Esophagus squamous epithelium (tissue), 5 donors: ENCODE measurements around the gene BBS12. TPM values are rescaled to one million over a fixed set of nuclear protein-coding genes. Genes with fewer than 3 reads are reported as not detected.

Experiments used
- DNase-seq: peaks from one replicate; lab custom pipeline; 2025; lab: John Stamatoyannopoulos, UW
- H3K27ac ChIP-seq, 4 donors: fragments of 200-600 bp; sonication (generic); one replicate each; pipeline ENCODE4 v1.5.1; 2016 to 2019; ENCODE audit warnings: mild to moderate bottlenecking in 1 of 4
- H3K27me3 ChIP-seq, 4 donors: fragments of 200-600 bp; sonication (generic); 1 replicate in 3 of 4; 2 replicates in 1 of 4; pipeline versions ENCODE4 v1.5.1 to v1.6.0; 2017 to 2021; ENCODE audit warnings: antibody characterized with exemption in 1 of 4
- H3K36me3 ChIP-seq, 3 donors: fragments of 200-600 bp; sonication (generic); one replicate each; pipeline ENCODE4 v1.5.1; 2016 to 2019
- H3K4me1 ChIP-seq, 3 donors: fragments of 200-600 bp; sonication (generic); one replicate each; pipeline ENCODE4 v1.5.1; 2017 to 2019
- H3K4me3 ChIP-seq, 4 donors: fragments of 200-600 bp; sonication (generic); 1 replicate in 3 of 4; 2 replicates in 1 of 4; pipeline ENCODE4 v1.5.1; 2016 to 2019; ENCODE audit warnings: mild to moderate bottlenecking in 2 of 4, moderate library complexity in 1 of 4
- H3K9me3 ChIP-seq, 3 donors: fragments of 200-600 bp; sonication (generic); one replicate each; pipeline ENCODE4 v1.5.1; 2016 to 2019
- CTCF ChIP-seq, 6 experiments: fragments of 450-650 bp in 4 of 6; fragments of 200-600 bp in 2 of 6; sonication (generic) in 2 of 6; IDR thresholded peaks; one replicate each; pipeline ENCODE4 v1.5.1; 2016 to 2019; ENCODE audit warnings: antibody characterized with exemption in 6 of 6, mild to moderate bottlenecking in 4 of 6, moderate library complexity in 4 of 6
- POLR2A ChIP-seq, 4 donors: fragments of 450-650 bp; IDR thresholded peaks; one replicate each; pipeline ENCODE4 v1.6.1; 2017; ENCODE audit warnings: antibody characterized with exemption in 4 of 4, mild to moderate bottlenecking in 4 of 4, moderate library complexity in 3 of 4
- WGBS, 2 donors: methylation state at CpG; one replicate each; pipeline ENCODE4 v1.1.5; 2018; 5-methylcytosine and 5-hydroxymethylcytosine counted together
- intact Hi-C: fragments of 100-400 bp; cut with DNase I; formaldehyde crosslinking; loops from one replicate; pipeline ENCODE4 v1.15.0; 2022
- total RNA-seq, 4 donors: library from RNA; depleted of rRNA; stranded (reverse); fragments of >200 nt; gene quantifications; one replicate each; pipeline ENCODE4 v1.1.0, GENCODE V29; 2016
- donor health status: DM: yes; HTN: yes; CAD: no.

The BBS12 gene
- total RNA-seq, 4 donors from 2014 or later, result 0.49 to 2.5 (median 1.0) TPM

GRCh38 chr4:122701061-122701460 lies 31.4 kb upstream of the BBS12 start:
- WGBS, 2 donors, result 40 to 46% methylated on average over 5 of the region's 5 CpGs
- Histone ChIP-seq H3K4me3 (no peak overlapping the region), H3K9me3 (no peaks in the 10 kb centered on the region), H3K36me3 (no peaks in the 10 kb centered on the region), H3K4me1 (no peaks in the 10 kb centered on the region), H3K27me3 (peaks cover 0 to 6% (median 0%) of the 10 kb centered on the region in 4 donors), H3K27ac (no peak overlapping the region)
- intact Hi-C loops, result no loop called here
- no peak for DNase-seq
- TF ChIP-seq POLR2A (IDR thresholded peaks at IDR 0.05) (no peak), CTCF (IDR thresholded peaks at IDR 0.05) (no peak)

DNA sequence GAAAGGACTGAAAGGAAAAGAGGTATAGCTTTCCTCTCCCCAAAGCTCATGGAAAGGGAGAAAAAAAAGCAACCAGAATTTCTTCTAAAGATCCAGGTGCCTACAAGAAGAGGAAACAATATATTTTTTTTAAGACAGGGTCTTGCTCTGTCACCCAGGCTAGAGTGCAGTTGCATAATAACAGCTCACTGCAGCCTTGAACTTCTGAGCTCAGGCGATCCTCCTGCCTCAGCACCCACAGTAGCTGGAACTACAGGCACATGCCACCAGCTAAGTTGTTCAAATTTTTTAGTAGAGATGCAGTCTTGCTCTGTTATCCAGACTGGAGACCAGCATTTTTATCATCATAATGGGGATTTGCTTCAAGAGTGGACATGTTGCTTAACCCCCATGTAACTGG lies 30.5 kb upstream of the BBS12 start:
- 83 to 85% methylated on average over 1 of the region's 1 CpG for WGBS, 2 donors
- H3K9me3 ChIP-seq, result no peaks in the 10 kb centered on the region
- peaks cover 0 to 6% (median 0%) of the 10 kb centered on the region in 4 donors for H3K27me3 ChIP-seq
- no peak for TF ChIP-seq CTCF (IDR thresholded peaks at IDR 0.05)
- no peak for TF ChIP-seq POLR2A (IDR thresholded peaks at IDR 0.05)
- no peaks in the 10 kb centered on the region for H3K4me1 ChIP-seq
- H3K27ac ChIP-seq, result no peak overlapping the region
- DNase-seq, result no peak
- no peaks in the 10 kb centered on the region for H3K36me3 ChIP-seq
- H3K4me3 ChIP-seq, result no peak overlapping the region
- intact Hi-C loops, result no loop called here

DNA sequence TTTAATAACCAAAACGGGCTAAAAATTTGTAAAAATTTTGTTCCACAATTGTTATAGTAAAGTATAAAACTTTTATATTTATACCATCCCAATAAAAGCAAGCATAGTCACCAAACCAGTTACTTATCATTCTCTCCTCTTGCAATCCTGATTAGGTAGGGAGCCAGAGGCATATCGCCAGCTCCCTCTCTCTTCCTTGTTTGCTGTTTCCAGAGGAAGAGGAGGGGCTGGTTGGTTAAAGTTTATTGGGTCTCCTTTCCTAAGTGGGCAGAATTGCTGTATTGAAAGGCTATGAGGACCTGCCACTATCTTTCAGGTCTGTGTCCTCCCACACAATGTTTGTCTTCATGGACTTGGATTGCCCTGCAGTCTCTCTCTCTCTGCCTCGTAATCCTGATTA lies 29.6 kb upstream of the BBS12 start:
- no peak for DNase-seq
- H3K27ac ChIP-seq, result no peak overlapping the region
- TF ChIP-seq POLR2A (IDR thresholded peaks at IDR 0.05) (no peak), CTCF (IDR thresholded peaks at IDR 0.05) (no peak)
- H3K4me1 ChIP-seq, result no peaks in the 10 kb centered on the region
- no peaks in the 10 kb centered on the region for H3K27me3 ChIP-seq
- intact Hi-C loops, result no loop called here
- H3K9me3 ChIP-seq, result no peaks in the 10 kb centered on the region
- no peaks in the 10 kb centered on the region for H3K36me3 ChIP-seq
- H3K4me3 ChIP-seq, result no peak overlapping the region
- WGBS, 2 donors, result 82% methylated on average over 3 of the region's 3 CpGs

DNA sequence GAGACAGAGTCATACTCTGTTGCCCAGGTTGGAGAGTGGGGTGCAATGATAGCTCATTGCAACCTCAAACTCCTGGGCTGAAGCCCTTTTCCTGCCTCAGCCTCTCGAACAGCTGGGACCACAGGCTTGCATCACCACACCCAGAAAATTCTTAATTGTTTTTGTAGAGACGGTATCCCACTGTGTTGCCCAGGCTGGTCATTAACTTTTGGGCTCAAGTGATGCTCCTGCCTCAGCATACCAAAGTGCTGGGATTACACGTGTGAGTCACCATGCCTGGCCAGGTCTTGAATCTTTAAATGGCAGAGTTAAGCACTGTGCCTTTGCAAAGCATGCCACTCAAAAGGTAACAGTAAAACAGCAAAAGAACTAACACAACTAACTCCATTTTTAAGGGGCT lies 28.6 kb upstream of the BBS12 start:
- 30 to 52% methylated on average over 3 of the region's 3 CpGs for WGBS, 2 donors
- no peaks in the 10 kb centered on the region for H3K27me3 ChIP-seq
- no peak overlapping the region for H3K4me3 ChIP-seq
- DNase-seq, result no peak
- H3K4me1 ChIP-seq, result no peaks in the 10 kb centered on the region
- intact Hi-C loops, result no loop called here
- no peaks in the 10 kb centered on the region for H3K36me3 ChIP-seq
- TF ChIP-seq CTCF (IDR thresholded peaks at IDR 0.05) (no peak), POLR2A (IDR thresholded peaks at IDR 0.05) (no peak)
- H3K9me3 ChIP-seq, result no peaks in the 10 kb centered on the region
- H3K27ac ChIP-seq, result no peak overlapping the region

DNA sequence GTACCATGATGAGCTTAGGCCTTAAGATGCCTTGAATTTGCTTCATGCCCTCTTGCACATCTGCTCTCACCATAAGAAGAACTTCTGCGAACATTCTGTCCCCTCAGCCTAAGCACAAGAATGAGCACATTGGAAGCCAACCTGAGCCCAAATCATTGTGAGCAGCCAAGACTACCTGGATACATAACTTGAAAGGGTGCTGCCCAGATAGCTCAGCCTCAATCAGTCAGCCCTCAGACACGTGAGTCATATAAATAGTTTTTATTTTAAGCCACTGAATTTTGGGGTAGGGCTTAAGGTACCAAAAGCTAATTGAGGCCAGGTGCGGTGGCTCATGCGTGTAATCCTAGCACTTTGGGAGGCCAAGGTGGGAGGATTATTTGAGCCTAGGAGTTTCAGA lies 27.5 kb upstream of the BBS12 start:
- no peaks in the 10 kb centered on the region for H3K9me3 ChIP-seq
- H3K36me3 ChIP-seq, result no peaks in the 10 kb centered on the region
- H3K27me3 ChIP-seq, result peaks cover 0 to 4% (median 0%) of the 10 kb centered on the region in 4 donors
- no peak overlapping the region for H3K4me3 ChIP-seq
- DNase-seq, result no peak
- H3K4me1 ChIP-seq, result no peaks in the 10 kb centered on the region
- intact Hi-C loops, result no loop called here
- 62 to 79% methylated on average over 4 of the region's 4 CpGs for WGBS, 2 donors
- H3K27ac ChIP-seq, result no peak overlapping the region
- TF ChIP-seq POLR2A (IDR thresholded peaks at IDR 0.05) (no peak), CTCF (IDR thresholded peaks at IDR 0.05) (no peak)
